ENCODE results near the gene KPNA4.
"Not testable (repeated sequence)": the region's sequence is repeated elsewhere in the genome, so short reads cannot be mapped to it uniquely, and the experiment has no call there.

KPNA4 gene

GRCh38 chr3:160531311-160531710 lies 34.1 kb downstream of the KPNA4 start:
- peaks cover 85% of the 10 kb centered on the region for H3K36me3 ChIP-seq (ENCODE audit: insufficient read depth, low read length)
- no peaks in the 10 kb centered on the region for H3K79me2 ChIP-seq (ENCODE audit: insufficient read depth, low read length)
- no peak for TF ChIP-seq EZH2 (IDR thresholded peaks at IDR 0.05; ENCODE audit: borderline replicate concordance, low read depth, low read length, severe bottlenecking)
- TF ChIP-seq CTCF (IDR thresholded peaks at IDR 0.05; ENCODE audit: borderline replicate concordance, extremely low read depth, low read length, poor library complexity, severe bottlenecking) = no peak
- H4K20me1 ChIP-seq (ENCODE audit: insufficient read depth, low read length) = no peaks in the 10 kb centered on the region
- DNase-seq = no peak
- no peaks in the 10 kb centered on the region for H3K27me3 ChIP-seq (ENCODE audit: insufficient read depth, low read length, poor library complexity)
- no peak overlapping the region for H3K4me3 ChIP-seq (ENCODE audit: low read depth in 1 of 2, low read length in 2 of 2)
- no peaks in the 10 kb centered on the region for H3K9me3 ChIP-seq (ENCODE audit: insufficient read depth, low read length, severe bottlenecking)
- H3K4me2 ChIP-seq (ENCODE audit: insufficient read depth, low read length) = no peak overlapping the region
- H2AFZ ChIP-seq (ENCODE audit: low read depth, low read length) = no peak overlapping the region
- ATAC-seq (ENCODE audit: insufficient read depth, low read depth) = no peak
- no peak overlapping the region for H3K9ac ChIP-seq (ENCODE audit: low read depth, low read length)
- no peaks in the 10 kb centered on the region for H3K4me1 ChIP-seq (ENCODE audit: insufficient read depth, low read length)
- no peak overlapping the region for H3K27ac ChIP-seq (ENCODE audit: low read length)

GRCh38 chr3:160516391-160516790 lies 49.0 kb downstream of the KPNA4 start:
- H3K36me3 ChIP-seq (ENCODE audit: insufficient read depth, low read length) = peaks cover 86% of the 10 kb centered on the region

GRCh38 chr3:160501325-160501724 lies 64.0 kb downstream of the KPNA4 start:
- Histone ChIP-seq H2AFZ (ENCODE audit: low read depth, low read length) (no peak overlapping the region), H3K4me2 (ENCODE audit: insufficient read depth, low read length) (no peak overlapping the region), H3K27me3 (ENCODE audit: insufficient read depth, low read length, poor library complexity) (no peaks in the 10 kb centered on the region), H3K4me1 (ENCODE audit: insufficient read depth, low read length) (no peaks in the 10 kb centered on the region), H4K20me1 (ENCODE audit: insufficient read depth, low read length) (no peaks in the 10 kb centered on the region), H3K36me3 (ENCODE audit: insufficient read depth, low read length) (peaks cover 59% of the 10 kb centered on the region), H3K9me3 (ENCODE audit: insufficient read depth, low read length, severe bottlenecking) (no peaks in the 10 kb centered on the region), H3K79me2 (ENCODE audit: insufficient read depth, low read length) (no peaks in the 10 kb centered on the region), H3K4me3 (ENCODE audit: low read depth in 1 of 2, low read length in 2 of 2) (no peak overlapping the region), H3K27ac (ENCODE audit: low read length) (no peak overlapping the region), H3K9ac (ENCODE audit: low read depth, low read length) (no peak overlapping the region)
- no peak for DNase-seq
- TF ChIP-seq EZH2 (IDR thresholded peaks at IDR 0.05; ENCODE audit: borderline replicate concordance, low read depth, low read length, severe bottlenecking) (no peak), CTCF (IDR thresholded peaks at IDR 0.05; ENCODE audit: borderline replicate concordance, extremely low read depth, low read length, poor library complexity, severe bottlenecking) (no peak)
- no peak for ATAC-seq (ENCODE audit: insufficient read depth, low read depth)

More at GRCh38 chr3:160516391-160516790, 49.0 kb downstream of the KPNA4 start:
- not testable (repeated sequence) for H3K4me3 ChIP-seq (ENCODE audit: low read depth in 1 of 2, low read length in 2 of 2); DNase-seq; ATAC-seq (ENCODE audit: insufficient read depth, low read depth); H3K9me3 ChIP-seq (ENCODE audit: insufficient read depth, low read length, severe bottlenecking); H3K27ac ChIP-seq (ENCODE audit: low read length); H3K79me2 ChIP-seq (ENCODE audit: insufficient read depth, low read length); H3K4me2 ChIP-seq (ENCODE audit: insufficient read depth, low read length); H3K9ac ChIP-seq (ENCODE audit: low read depth, low read length); H3K4me1 ChIP-seq (ENCODE audit: insufficient read depth, low read length); H4K20me1 ChIP-seq (ENCODE audit: insufficient read depth, low read length); H2AFZ ChIP-seq (ENCODE audit: low read depth, low read length); H3K27me3 ChIP-seq (ENCODE audit: insufficient read depth, low read length, poor library complexity)

- Histone ChIP-seq H3K4me3 (ENCODE audit: low read depth in 1 of 2, low read length in 2 of 2) (no peak overlapping the region), H3K79me2 (ENCODE audit: insufficient read depth, low read length) (no peaks in the 10 kb centered on the region), H3K9me3 (ENCODE audit: insufficient read depth, low read length, severe bottlenecking) (no peaks in the 10 kb centered on the region), H3K27ac (ENCODE audit: low read length) (no peak overlapping the region), H3K4me2 (ENCODE audit: insufficient read depth, low read length) (no peak overlapping the region), H4K20me1 (ENCODE audit: insufficient read depth, low read length) (no peaks in the 10 kb centered on the region), H2AFZ (ENCODE audit: low read depth, low read length) (no peak overlapping the region), H3K27me3 (ENCODE audit: insufficient read depth, low read length, poor library complexity) (no peaks in the 10 kb centered on the region), H3K4me1 (ENCODE audit: insufficient read depth, low read length) (no peaks in the 10 kb centered on the region), H3K9ac (ENCODE audit: low read depth, low read length) (no peak overlapping the region), H3K36me3 (ENCODE audit: insufficient read depth, low read length) (peaks cover 30% of the 10 kb centered on the region)
- no peak for TF ChIP-seq CTCF (IDR thresholded peaks at IDR 0.05; ENCODE audit: borderline replicate concordance, extremely low read depth, low read length, poor library complexity, severe bottlenecking)
- TF ChIP-seq EZH2 (IDR thresholded peaks at IDR 0.05; ENCODE audit: borderline replicate concordance, low read depth, low read length, severe bottlenecking) = no peak
- ATAC-seq (ENCODE audit: insufficient read depth, low read depth) (no peak), DNase-seq (no peak)
Observed at GRCh38 chr3:160498202-160498601, 67.2 kb downstream of the KPNA4 start.
